ENCODE measurements around the gene ARF6. TPM values are rescaled to one million over a fixed set of nuclear protein-coding genes. Genes with fewer than 3 reads are reported as not detected.

Gene ARF6
- 10 to 100 TPM; 48.0 to 61.5 (median 51.5) TPM for polyA plus RNA-seq (ENCODE audit: insufficient read depth in 1 of 5, insufficient read length in 5 of 5, low replicate concordance in 1 of 5)
- long read RNA-seq, donor 1, transcript ARF6-201 (2 exons, 3,865 nt): major isoform, 27 of 27 reads
- long read RNA-seq, donor 1, partial matches to known transcripts: 0 of 27 reads
- long read RNA-seq, donor 1, other reads (novel, unspliced or antisense): 0 of 27 reads
- long read RNA-seq, donor 2, transcript ARF6-201 (2 exons, 3,865 nt): major isoform, 21 of 21 reads
- long read RNA-seq, donor 2, partial matches to known transcripts: 0 of 21 reads
- long read RNA-seq, donor 2, other reads (novel, unspliced or antisense): 0 of 21 reads
- long read RNA-seq, donor 3, transcript ARF6-201 (2 exons, 3,865 nt): major isoform, 21 of 21 reads
- long read RNA-seq, donor 3, partial matches to known transcripts: 0 of 21 reads
- long read RNA-seq, donor 3, other reads (novel, unspliced or antisense): 0 of 21 reads
- long read RNA-seq, donor 4, transcript ARF6-201 (2 exons, 3,865 nt): major isoform, 16 of 16 reads
- long read RNA-seq, donor 4, partial matches to known transcripts: 0 of 16 reads
- long read RNA-seq, donor 4, other reads (novel, unspliced or antisense): 0 of 16 reads
- long read RNA-seq, donor 5, transcript ARF6-201 (2 exons, 3,865 nt): major isoform, 18 of 18 reads
- long read RNA-seq, donor 5, partial matches to known transcripts: 0 of 18 reads
- long read RNA-seq, donor 5, other reads (novel, unspliced or antisense): 0 of 18 reads
- long read RNA-seq, donor 6, transcript ARF6-201 (2 exons, 3,865 nt): major isoform, 26 of 26 reads
- long read RNA-seq, donor 6, partial matches to known transcripts: 0 of 26 reads
- long read RNA-seq, donor 6, other reads (novel, unspliced or antisense): 0 of 26 reads
- long read RNA-seq, donor 7, transcript ARF6-201 (2 exons, 3,865 nt): major isoform, 20 of 20 reads
- long read RNA-seq, donor 7, partial matches to known transcripts: 0 of 20 reads
- long read RNA-seq, donor 7, other reads (novel, unspliced or antisense): 0 of 20 reads
- long read RNA-seq, donor 8, transcript ARF6-201 (2 exons, 3,865 nt): major isoform, 7 of 68 reads
- long read RNA-seq, donor 8, partial matches to known transcripts: 61 of 68 reads
- long read RNA-seq, donor 8, other reads (novel, unspliced or antisense): 0 of 68 reads

- DNase-seq: peak; percentile 97 to 98
Observed at GRCh38 chr14:49892636-49893308, at the start of gene ARF6. TSS of gene ARF6 (plus strand) at chr14:49893082. CDS start at chr14:49893737, 655 bp downstream.

- DNase-seq: no peak
Observed at GRCh38 chr14:49849213-49849847, 43.6 kb upstream of the ARF6 start.

GRCh38 chr14:49851813-49852212, 41.1 kb upstream of the ARF6 start:
- peak in 1 of 2 donors; percentile 7 for DNase-seq

GRCh38 chr14:49852301-49853157, 40.4 kb upstream of the ARF6 start, which contains the start of gene NEMF:
TSS of gene NEMF (minus strand) at chr14:49852788. CDS start at chr14:49852753, 35 bp downstream.
- DNase-seq: peak; percentile 92 to 95

GRCh38 chr14:49853158-49853477, 39.8 kb upstream of the ARF6 start:
- no peak for DNase-seq

- DNase-seq: peak; percentile 46 to 54
Observed at GRCh38 chr14:49853572-49854375, 39.1 kb upstream of the ARF6 start.

GRCh38 chr14:49857427-49858003, 35.4 kb upstream of the ARF6 start:
- DNase-seq: no peak

GRCh38 chr14:49858383-49858782, 34.5 kb upstream of the ARF6 start:
- no peak for DNase-seq

- no peak for DNase-seq
Observed at GRCh38 chr14:49860988-49861698, 31.7 kb upstream of the ARF6 start.

GRCh38 chr14:49861699-49862088, 31.2 kb upstream of the ARF6 start:
- DNase-seq: peak in 1 of 2 donors; percentile 83

GRCh38 chr14:49862089-49862673, 30.7 kb upstream of the ARF6 start:
- DNase-seq: peak; percentile 91 to 95

GRCh38 chr14:49863487-49864281, 29.2 kb upstream of the ARF6 start:
- peak; percentile 7 to 33 for DNase-seq

GRCh38 chr14:49865431-49865859, 27.4 kb upstream of the ARF6 start:
- peak; percentile 41 to 54 for DNase-seq

GRCh38 chr14:49867831-49868719, 24.8 kb upstream of the ARF6 start:
- DNase-seq: peak; percentile 93 to 94

GRCh38 chr14:49868720-49869114, 24.2 kb upstream of the ARF6 start:
- DNase-seq: peak in 1 of 2 donors; percentile 10

- no peak for DNase-seq
Observed at GRCh38 chr14:49870908-49871307, 22.0 kb upstream of the ARF6 start.

Measured in right lung (tissue), 10 donors.